Limb (tissue), 2 donors: ENCODE data around the gene GADD45GIP1.

ENCODE experiments used
- DNase-seq, 2 donors: peaks; one replicate each; pipeline ENCODE4 v3.0.0-alpha.2; 2016; ENCODE audit errors: extremely low spot score in 2 of 2

Gene GADD45GIP1

GRCh38 chr19:12990431-12990830 is 33.4 kb upstream of the GADD45GIP1 start:
- DNase-seq, result peak in 1 of 2 donors; percentile 55

- DNase-seq, result no peak
These were observed 30.8 kb upstream of the GADD45GIP1 start for GRCh38 chr19:12987781-12988180.

GRCh38 chr19:12987190-12987589 is 30.2 kb upstream of the GADD45GIP1 start:
- DNase-seq, result no peak

- no peak for DNase-seq
These were observed 29.7 kb upstream of the GADD45GIP1 start for GRCh38 chr19:12986726-12987125.

GRCh38 chr19:12985049-12985776 is 28.2 kb upstream of the GADD45GIP1 start:
- DNase-seq, result peak in 1 of 2 donors; percentile 58

- peak in 1 of 2 donors; percentile 73 for DNase-seq
These were observed 27.6 kb upstream of the GADD45GIP1 start for GRCh38 chr19:12984683-12985048.

- no peak for DNase-seq
These were observed 27.2 kb upstream of the GADD45GIP1 start for GRCh38 chr19:12984143-12984627.

- peak; percentile 77 to 94 for DNase-seq
These were observed 26.6 kb upstream of the GADD45GIP1 start for GRCh38 chr19:12983542-12984142.

GRCh38 chr19:12983091-12983490 is 26.1 kb upstream of the GADD45GIP1 start:
- no peak for DNase-seq

GRCh38 chr19:12982648-12983047 is 25.6 kb upstream of the GADD45GIP1 start:
- DNase-seq, result no peak

- DNase-seq, result no peak
These were observed 23.0 kb upstream of the GADD45GIP1 start for GRCh38 chr19:12979974-12980373.

GRCh38 chr19:12976109-12976508 is 19.1 kb upstream of the GADD45GIP1 start:
- peak in 1 of 2 donors; percentile 20 for DNase-seq

GRCh38 chr19:12975221-12975741 is 18.3 kb upstream of the GADD45GIP1 start:
- DNase-seq, result peak in 1 of 2 donors; percentile 54

- DNase-seq, result peak in 1 of 2 donors; percentile 34
These were observed 17.5 kb upstream of the GADD45GIP1 start for GRCh38 chr19:12974301-12975220.

- DNase-seq, result no peak
These were observed 16.2 kb upstream of the GADD45GIP1 start for GRCh38 chr19:12973236-12973635.

GRCh38 chr19:12970070-12970820 is 13.2 kb upstream of the GADD45GIP1 start:
- no peak for DNase-seq

- DNase-seq, result peak in 1 of 2 donors; percentile 33
These were observed 12.4 kb upstream of the GADD45GIP1 start, which contains the start of gene DAND5 for GRCh38 chr19:12969292-12969988. TSS of gene DAND5 (plus strand) at chr19:12969576. CDS start at chr19:12969661, 85 bp downstream.

- no peak for DNase-seq
These were observed 10.9 kb upstream of the GADD45GIP1 start for GRCh38 chr19:12967907-12968306.

GRCh38 chr19:12965812-12966135 is 8.8 kb upstream of the GADD45GIP1 start:
- no peak for DNase-seq
